HepG2 (cell line): ENCODE measurements around the gene RAB3C. TPM values are rescaled to one million over a fixed set of nuclear protein-coding genes. Genes with fewer than 3 reads are reported as not detected.

Source experiments
- ATAC-seq: fragments of 200-7000 bp; cut with Tn5 transposase; 3 replicates; pipeline ENCODE4 v1.9.1; 2020; ENCODE audit warnings: mild to moderate bottlenecking, moderate library complexity
- BruUV-seq: library from RNA; stranded (reverse); fragments of 400-500 nt; replicated peaks from 2 replicates; lab custom pipeline; 2021; lab: Mats Ljungman, UMichigan
- CTCF ChIA-PET: fragments of 300-600 bp; formaldehyde crosslinking; extraction: SDS; loops from one replicate; lab custom pipeline; 2021; ENCODE audit warnings: low total read pairs, inconsistent platforms, low intra/inter-chr PET ratio; lab: Yijun Ruan, JAX
- POLR2A ChIA-PET: fragments of 350-600 bp; sonication (Branson Sonifier 250); formaldehyde crosslinking; loops from one replicate; lab custom pipeline; 2020; ENCODE audit warnings: antibody characterized with exemption, inconsistent platforms; lab: Yijun Ruan, JAX
- DNase-seq: peaks from one replicate; pipeline ENCODE4 v3.0.0-alpha.2; 2015; ENCODE audit warnings: low spot score
- FAIRE-seq: peaks from 3 replicates; lab custom pipeline; 2011; peaks lifted over from hg19 to GRCh38; lab: Jason Lieb, UNC
- H2AFZ ChIP-seq: one replicate; pipeline ENCODE4 v1.6.1; 2011; ENCODE audit warnings: low read length, inconsistent platforms
- H3K27ac ChIP-seq: fragments of 300-600 bp; 3 replicates; pipeline ENCODE4 v1.8.0; 2011; ENCODE audit warnings: mixed run types, mild to moderate bottlenecking, mixed read lengths, low read length, inconsistent platforms; ENCODE audit not compliant: insufficient read depth; ENCODE audit errors: extremely low read length
- H3K27me3 ChIP-seq, 2 experiments: fragments of 200-600 bp in 1 of 2; 2 replicates in 1 of 2; 3 replicates in 1 of 2; pipeline versions ENCODE4 v1.6.0 to v1.8.0; 2011; ENCODE audit warnings: low read length in 2 of 2, mild to moderate bottlenecking in 2 of 2, moderate library complexity in 2 of 2, inconsistent platforms in 1 of 2; ENCODE audit not compliant: insufficient read depth in 2 of 2, control insufficient read depth in 1 of 2
- H3K36me3 ChIP-seq, 2 experiments: fragments of 200-600 bp in 1 of 2; replicated peaks in 1 of 2; 2 replicates in 1 of 2; 3 replicates in 1 of 2; pipeline versions ENCODE4 v1.5.1 to v1.8.0; 2011; ENCODE audit warnings: low read length in 2 of 2, inconsistent platforms in 1 of 2; ENCODE audit not compliant: insufficient read depth in 2 of 2, control insufficient read depth in 1 of 2
- H3K4me1 ChIP-seq: 2 replicates; pipeline ENCODE4 v1.5.1; 2012; ENCODE audit warnings: low read length, inconsistent platforms; ENCODE audit not compliant: insufficient read depth
- H3K4me2 ChIP-seq: 2 replicates; pipeline ENCODE4 v1.6.0; 2011; ENCODE audit warnings: low read depth, low read length, inconsistent platforms
- H3K4me3 ChIP-seq, 3 experiments: fragments of 200-600 bp in 1 of 3; sonication (generic), shearing (Covaris generic) in 1 of 3; replicated peaks in 1 of 3; 2 replicates each; pipeline ENCODE4 v1.5.1; 2011 to 2016; ENCODE audit warnings: low read length in 3 of 3, inconsistent platforms in 2 of 3, low read depth in 2 of 3, mild to moderate bottlenecking in 2 of 3, control low read depth in 1 of 3, mixed read lengths in 1 of 3; ENCODE audit not compliant: insufficient read depth in 1 of 3
- H3K79me2 ChIP-seq: one replicate; pipeline ENCODE4 v1.6.1; 2011; ENCODE audit warnings: low read length, inconsistent platforms; ENCODE audit not compliant: insufficient read depth
- H3K9ac ChIP-seq: 2 replicates; pipeline ENCODE4 v1.6.0; 2011; ENCODE audit warnings: mild to moderate bottlenecking, low read depth, low read length, inconsistent platforms; ENCODE audit not compliant: insufficient read depth
- H3K9me3 ChIP-seq: 2 replicates; pipeline ENCODE4 v1.5.1; 2012; ENCODE audit warnings: mild to moderate bottlenecking, low read length
- H4K20me1 ChIP-seq: 2 replicates; pipeline ENCODE4 v1.6.0; 2011; ENCODE audit warnings: inconsistent platforms, mild to moderate bottlenecking, low read length, moderate library complexity; ENCODE audit not compliant: insufficient read depth
- MIER2 ChIP-seq: IDR thresholded peaks from 2 replicates; pipeline ENCODE4 v1.6.1; 2016; ENCODE audit warnings: missing biosample characterization, missing genetic modification reagents
- ONECUT2 ChIP-seq: sonication (generic); formaldehyde crosslinking; IDR thresholded peaks from 2 replicates; pipeline ENCODE4 v1.4.0; 2020; ENCODE audit warnings: missing genetic modification reagents
- RFXAP ChIP-seq: sonication (generic); formaldehyde crosslinking; IDR thresholded peaks from 2 replicates; pipeline ENCODE4 v1.4.0; 2020; ENCODE audit warnings: missing genetic modification reagents, borderline replicate concordance
- YEATS4 ChIP-seq: sonication (generic); formaldehyde crosslinking; IDR thresholded peaks from 2 replicates; pipeline ENCODE4 v1.4.0; 2020; ENCODE audit warnings: missing genetic modification reagents, borderline replicate concordance
- ZBTB40 ChIP-seq, 2 experiments: fragments of 450-650 bp in 1 of 2; sonication (generic) in 1 of 2; formaldehyde crosslinking in 1 of 2; IDR thresholded peaks; 2 replicates each; pipeline versions ENCODE4 v1.6.1 to v1.8.0; 2016 to 2022; ENCODE audit warnings: antibody characterized with exemption in 1 of 2, mild to moderate bottlenecking in 1 of 2, missing genetic modification reagents in 1 of 2
- ZNF18 ChIP-seq: sonication (generic); formaldehyde crosslinking; IDR thresholded peaks from 2 replicates; pipeline ENCODE4 v1.8.0; 2022; ENCODE audit warnings: mild to moderate bottlenecking, missing genetic modification reagents; ENCODE audit not compliant: insufficient replicate concordance
- ZNF230 ChIP-seq: sonication (generic); formaldehyde crosslinking; IDR thresholded peaks from 2 replicates; pipeline ENCODE4 v1.4.0; 2020; ENCODE audit warnings: mild to moderate bottlenecking, missing genetic modification reagents
- ZNF256 ChIP-seq: sonication (generic); formaldehyde crosslinking; conservative IDR thresholded peaks from 2 replicates; pipeline ENCODE4 v1.4.0; 2020; ENCODE audit warnings: missing genetic modification reagents
- ZNF275 ChIP-seq: sonication (generic); formaldehyde crosslinking; IDR thresholded peaks from 2 replicates; pipeline ENCODE4 v1.8.0; 2022; ENCODE audit warnings: missing genetic modification reagents, mild to moderate bottlenecking, inconsistent platforms, borderline replicate concordance
- ZNF530 ChIP-seq: sonication (generic); formaldehyde crosslinking; IDR thresholded peaks from 2 replicates; pipeline ENCODE4 v1.5.0; 2020; ENCODE audit warnings: low read depth, mild to moderate bottlenecking, missing genetic modification reagents
- ZNF724P ChIP-seq: sonication (generic); formaldehyde crosslinking; IDR thresholded peaks from 2 replicates; pipeline ENCODE4 v1.8.0; 2022; ENCODE audit warnings: missing genetic modification reagents, borderline replicate concordance
- WGBS: methylation state at CpG from one replicate; pipeline ENCODE4 v1.1.6; 2017; ENCODE audit warnings: low lambda C conversion rate; 5-methylcytosine and 5-hydroxymethylcytosine counted together
- in situ Hi-C: cut with HindIII; loops from 2 replicates; pipeline ENCODE4 v1.10.0; 2017; ENCODE audit warnings: low pct_unique_long_range_greater_than_20kb; ENCODE audit not compliant: extremely low pct_ligation_motif_present
- intact Hi-C: fragments of 100-400 bp; cut with micrococcal nuclease; formaldehyde crosslinking; loops from one replicate; pipeline ENCODE4 v1.10.0; 2022; ENCODE audit not compliant: unreplicated experiment
- polyA plus RNA-seq, 8 experiments: library from polyadenylated mRNA; depleted of rRNA in 3 of 8; stranded (reverse) in 7 of 8; unstranded in 1 of 8; fragments of >200 nt; fragmentation: Illumina TruSeq in 4 of 8; extraction: Trizol in 4 of 8; gene quantifications; 2 replicates each; pipeline versions ENCODE4 v1.2.1 to v1.2.3, GENCODE V29; 2011 to 2016; ENCODE audit warnings: low read depth in 4 of 8, missing spikeins in 1 of 8, mixed read lengths in 1 of 8; ENCODE audit not compliant: insufficient read depth in 1 of 8
- total RNA-seq, 5 experiments: library from RNA; depleted of rRNA; stranded (reverse); fragments of >200 nt; fragmentation: Illumina TruSeq; extraction: Trizol; gene quantifications; 2 replicates each; pipeline ENCODE4 v1.2.3, GENCODE V29; 2016; ENCODE audit warnings: low read depth in 1 of 5

Gene RAB3C
- total and polyA plus RNA-seq, 2 of the 13 experiments (the other 11 are each of a cell fraction or from before 2014, with no cell fraction given), result not detected

GRCh38 chr5:58898538-58898937, 315.7 kb downstream of the RAB3C start (continued):
- TF ChIP-seq ZBTB40 (IDR thresholded peaks at IDR 0.05), result no peak
- TF ChIP-seq ZBTB40 (CRISPR knock-in tag; IDR thresholded peaks at IDR 0.05), result no peak

GRCh38 chr5:58901271-58901670, 318.4 kb downstream of the RAB3C start:
- CTCF ChIA-PET, result no interaction called here
- in situ Hi-C loops (no loop called here), intact Hi-C loops (no loop called here)
- Histone ChIP-seq H3K79me2 (no peaks in the 10 kb centered on the region), H3K27ac (no peak overlapping the region), H4K20me1 (no peaks in the 10 kb centered on the region), H3K9me3 (no peaks in the 10 kb centered on the region), H3K4me1 (no peaks in the 10 kb centered on the region), H3K27me3 (peaks cover 0 to 10% of the 10 kb centered on the region in 2 experiments; a peak in 1 of 5 replicates), H3K4me3 (no peak overlapping the region), H3K36me3 (no peaks in the 10 kb centered on the region), H3K4me2 (no peak overlapping the region), H2AFZ (no peak overlapping the region), H3K9ac (no peak overlapping the region)
- no TSS peak for BruUV-seq
- ATAC-seq (no peak), DNase-seq (no peak), FAIRE-seq (no peak)
- 8% methylated on average over 11 of the region's 11 CpGs for WGBS
- POLR2A ChIA-PET, result no interaction called here
- no peak for TF ChIP-seq YEATS4
- TF ChIP-seq ZNF230 (CRISPR knock-in tag), result no peak
- TF ChIP-seq ZNF275 (CRISPR knock-in tag), result no peak
- TF ChIP-seq ZNF18, result no peak
- no peak for TF ChIP-seq ZNF530 (CRISPR knock-in tag)
- TF ChIP-seq ONECUT2 (CRISPR knock-in tag), result no peak
- no peak for TF ChIP-seq ZNF256 (CRISPR knock-in tag)
- TF ChIP-seq RFXAP (CRISPR knock-in tag), result no peak
- no peak for TF ChIP-seq MIER2
- no peak for TF ChIP-seq ZNF724P (CRISPR knock-in tag)
